Thyroid gland (tissue), 4 donors: ENCODE measurements around the gene CDR2L. TPM values are rescaled to one million over a fixed set of nuclear protein-coding genes. Genes with fewer than 3 reads are reported as not detected.

Source experiments
- DNase-seq, 2 donors: peaks; one replicate each; pipeline ENCODE4 v3.0.0-alpha.2; 2019
- H3K27ac ChIP-seq, 3 donors: fragments of 200-600 bp; sonication (generic); 1 replicate in 2 of 3; 2 replicates in 1 of 3; pipeline ENCODE4 v1.5.1; 2016 to 2019; ENCODE audit warnings: mild to moderate bottlenecking in 1 of 3, moderate library complexity in 1 of 3
- H3K27me3 ChIP-seq: fragments of 200-600 bp; sonication (generic); one replicate; pipeline ENCODE4 v1.5.1; 2019
- H3K36me3 ChIP-seq, 2 donors: fragments of 200-600 bp; sonication (generic); one replicate each; pipeline ENCODE4 v1.5.1; 2016 to 2019
- H3K4me1 ChIP-seq, 2 donors: fragments of 200-600 bp; sonication (generic); one replicate each; pipeline ENCODE4 v1.5.1; 2017 to 2019
- H3K4me3 ChIP-seq, 3 donors: fragments of 200-600 bp; sonication (generic); replicated peaks in 1 of 3; 1 replicate in 2 of 3; 2 replicates in 1 of 3; pipeline ENCODE4 v1.5.1; 2016; ENCODE audit warnings: mild to moderate bottlenecking in 1 of 3
- H3K9me3 ChIP-seq: fragments of 200-600 bp; sonication (generic); one replicate; pipeline ENCODE4 v1.5.1; 2017
- POLR2A ChIP-seq, 2 donors: fragments of 450-650 bp; IDR thresholded peaks; one replicate each; pipeline ENCODE4 v1.6.1; 2017; ENCODE audit warnings: antibody characterized with exemption in 2 of 2, mild to moderate bottlenecking in 2 of 2, moderate library complexity in 1 of 2
- whole genome bisulfite sequencing, 2 donors: methylation state at CpG; one replicate each; pipeline ENCODE4 v1.1.5; 2017; 5-methylcytosine and 5-hydroxymethylcytosine counted together
- intact Hi-C: fragments of 100-400 bp; cut with DNase I; formaldehyde crosslinking; loops from one replicate; pipeline ENCODE4 v1.15.1; 2023
- total RNA-seq, 4 donors: library from RNA; depleted of rRNA; stranded (reverse); fragments of >200 nt; gene quantifications; one replicate each; pipeline ENCODE4 v1.2.3, GENCODE V29; 2016
- TF ChIP-seq, protein P1 (sequence below), 6 experiments: fragments of 200-600 bp in 3 of 6; fragments of 450-650 bp in 3 of 6; sonication (generic) in 3 of 6; IDR thresholded peaks; one replicate each; pipeline ENCODE4 v1.5.1; 2016 to 2019; ENCODE audit warnings: antibody characterized with exemption in 6 of 6, mild to moderate bottlenecking in 2 of 6, inconsistent platforms in 1 of 6, moderate library complexity in 1 of 6

The CDR2L gene
- total RNA-seq, 4 donors from 2014 or later, result 2.6 to 9.8 (median 4.2) TPM

DNA sequence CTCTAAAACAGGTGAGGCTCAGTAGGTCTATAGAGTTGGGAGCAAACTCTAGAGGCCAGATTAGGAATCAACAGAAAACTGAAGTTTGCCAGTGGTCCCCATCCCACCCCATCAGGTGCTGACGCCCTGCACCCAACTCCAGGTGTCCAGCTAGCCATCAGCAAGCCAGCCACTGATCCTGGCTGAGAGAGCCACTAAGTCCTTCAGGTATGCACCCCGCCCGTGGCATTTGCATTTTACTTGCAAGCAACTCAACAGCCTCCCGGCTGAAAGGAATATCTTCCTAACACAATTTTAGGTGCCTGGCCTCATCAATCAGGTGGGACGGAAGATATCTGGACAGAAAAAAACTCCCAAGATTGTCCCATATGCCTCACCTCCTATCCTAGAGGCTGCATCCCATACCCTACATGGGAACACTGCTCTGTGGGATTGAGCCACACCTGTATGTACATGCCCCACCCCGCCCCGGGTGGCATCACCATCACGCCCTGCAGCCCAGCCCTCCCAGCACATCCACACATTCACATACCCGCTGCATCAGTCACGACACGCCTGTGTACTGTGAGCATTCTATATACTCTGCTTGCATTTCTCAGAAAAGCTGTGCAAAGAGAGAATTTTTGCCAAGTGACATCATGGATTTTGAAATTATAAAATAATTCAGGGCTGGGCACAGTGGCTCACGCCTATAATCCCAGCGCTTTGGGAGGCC, 43.5 kb upstream of the CDR2L start:
- TF ChIP-seq POLR2A (IDR thresholded peaks at IDR 0.05), result no peak
- TF ChIP-seq, protein P1, sequence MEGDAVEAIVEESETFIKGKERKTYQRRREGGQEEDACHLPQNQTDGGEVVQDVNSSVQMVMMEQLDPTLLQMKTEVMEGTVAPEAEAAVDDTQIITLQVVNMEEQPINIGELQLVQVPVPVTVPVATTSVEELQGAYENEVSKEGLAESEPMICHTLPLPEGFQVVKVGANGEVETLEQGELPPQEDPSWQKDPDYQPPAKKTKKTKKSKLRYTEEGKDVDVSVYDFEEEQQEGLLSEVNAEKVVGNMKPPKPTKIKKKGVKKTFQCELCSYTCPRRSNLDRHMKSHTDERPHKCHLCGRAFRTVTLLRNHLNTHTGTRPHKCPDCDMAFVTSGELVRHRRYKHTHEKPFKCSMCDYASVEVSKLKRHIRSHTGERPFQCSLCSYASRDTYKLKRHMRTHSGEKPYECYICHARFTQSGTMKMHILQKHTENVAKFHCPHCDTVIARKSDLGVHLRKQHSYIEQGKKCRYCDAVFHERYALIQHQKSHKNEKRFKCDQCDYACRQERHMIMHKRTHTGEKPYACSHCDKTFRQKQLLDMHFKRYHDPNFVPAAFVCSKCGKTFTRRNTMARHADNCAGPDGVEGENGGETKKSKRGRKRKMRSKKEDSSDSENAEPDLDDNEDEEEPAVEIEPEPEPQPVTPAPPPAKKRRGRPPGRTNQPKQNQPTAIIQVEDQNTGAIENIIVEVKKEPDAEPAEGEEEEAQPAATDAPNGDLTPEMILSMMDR (IDR thresholded peaks at IDR 0.05), result no peak
- no peaks in the 10 kb centered on the region for H3K4me1 ChIP-seq
- H3K9me3 ChIP-seq, result no peaks in the 10 kb centered on the region
- H3K4me3 ChIP-seq, result no peak overlapping the region
- WGBS, 2 donors, result 64 to 69% methylated on average over 13 of the region's 13 CpGs
- H3K27me3 ChIP-seq, result no peaks in the 10 kb centered on the region
- no peak for DNase-seq
- no peaks in the 10 kb centered on the region for H3K36me3 ChIP-seq
- no peak overlapping the region for H3K27ac ChIP-seq
- intact Hi-C loops, result no loop called here

GRCh38 chr17:74945543-74945942, 41.9 kb upstream of the CDR2L start:
- intact Hi-C loops, result no loop called here
- Histone ChIP-seq H3K4me1 (no peaks in the 10 kb centered on the region), H3K27ac (no peak overlapping the region), H3K36me3 (no peaks in the 10 kb centered on the region), H3K4me3 (no peak overlapping the region), H3K9me3 (no peaks in the 10 kb centered on the region), H3K27me3 (no peaks in the 10 kb centered on the region)
- 29 to 38% methylated on average over 6 of the region's 6 CpGs for WGBS, 2 donors
- TF ChIP-seq, protein P1 (IDR thresholded peaks at IDR 0.05), result no peak
- no peak for TF ChIP-seq POLR2A (IDR thresholded peaks at IDR 0.05)
- no peak for DNase-seq

DNA sequence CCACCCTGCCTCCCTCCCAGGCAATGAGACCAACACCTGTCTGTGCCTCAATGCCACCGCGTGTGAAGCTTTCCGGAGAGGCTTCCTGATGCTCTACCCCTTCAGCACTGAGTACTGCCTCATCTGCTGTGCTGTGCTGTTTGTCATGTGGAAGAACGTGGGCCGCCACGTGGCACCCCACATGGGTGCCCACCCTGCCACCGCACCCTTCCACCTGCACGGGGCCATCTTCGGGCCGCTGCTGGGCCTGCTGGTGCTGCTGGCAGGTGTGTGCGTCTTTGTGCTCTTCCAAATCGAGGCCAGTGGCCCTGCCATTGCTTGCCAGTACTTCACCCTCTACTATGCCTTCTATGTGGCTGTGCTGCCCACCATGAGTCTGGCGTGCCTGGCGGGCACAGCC, 40.8 kb upstream of the CDR2L start:
- Histone ChIP-seq H3K4me3 (no peak overlapping the region), H3K27ac (no peak overlapping the region), H3K9me3 (no peaks in the 10 kb centered on the region), H3K36me3 (no peaks in the 10 kb centered on the region), H3K4me1 (no peaks in the 10 kb centered on the region), H3K27me3 (no peaks in the 10 kb centered on the region)
- 80 to 83% methylated on average over 13 to 14 of the region's 14 CpGs for WGBS, 2 donors
- DNase-seq, result no peak
- TF ChIP-seq POLR2A (IDR thresholded peaks at IDR 0.05), result no peak
- TF ChIP-seq, protein P1 (IDR thresholded peaks at IDR 0.05), result no peak
- intact Hi-C loops, result no loop called here

- no peak overlapping the region for H3K27ac ChIP-seq
- intact Hi-C loops, result no loop called here
- DNase-seq, result no peak
- no peaks in the 10 kb centered on the region for H3K27me3 ChIP-seq
- WGBS, 2 donors, result 91 to 93% methylated on average over 13 to 17 of the region's 17 CpGs
- no peaks in the 10 kb centered on the region for H3K4me1 ChIP-seq
- H3K9me3 ChIP-seq, result no peaks in the 10 kb centered on the region
- H3K4me3 ChIP-seq, result no peak overlapping the region
- TF ChIP-seq, protein P1 (IDR thresholded peaks at IDR 0.05), result no peak
- TF ChIP-seq POLR2A (IDR thresholded peaks at IDR 0.05), result no peak
- no peaks in the 10 kb centered on the region for H3K36me3 ChIP-seq
Observed at GRCh38 chr17:74947041-74947754, 40.2 kb upstream of the CDR2L start.

DNA sequence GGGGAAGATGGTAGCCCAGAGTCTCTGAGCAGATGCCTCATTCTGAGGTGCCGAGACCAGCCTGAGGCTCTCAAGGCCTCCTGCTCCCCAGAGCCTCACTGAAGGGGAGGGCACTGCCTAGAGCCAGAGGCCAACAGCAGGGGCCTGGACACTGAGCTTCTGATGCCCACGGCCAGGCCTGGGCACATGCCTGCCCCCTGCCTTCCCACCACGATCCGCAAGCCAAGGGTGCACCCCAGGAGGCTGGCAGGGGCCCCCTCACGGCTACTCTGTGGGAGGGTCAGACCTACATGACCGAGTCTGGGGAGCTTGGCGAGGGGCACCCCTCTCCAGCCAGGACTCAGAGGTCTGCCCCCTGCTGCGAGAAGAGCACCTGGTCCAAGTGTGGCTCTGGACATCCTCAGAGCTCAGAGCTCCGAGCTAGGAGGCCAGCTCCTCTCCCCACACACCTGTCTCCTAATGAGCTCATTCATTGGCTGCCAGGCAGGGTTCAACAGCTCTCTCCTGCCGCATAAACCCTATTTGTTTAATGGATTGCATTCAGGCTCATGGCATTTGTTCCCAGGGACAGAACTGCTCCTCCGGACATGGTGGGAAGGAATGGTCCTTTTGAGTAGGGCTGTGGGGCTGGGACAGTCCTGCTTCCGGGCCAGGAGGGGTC, 37.8 kb upstream of the CDR2L start:
- 37 to 41% methylated on average over 5 to 6 of the region's 12 CpGs for WGBS, 2 donors
- no peak for TF ChIP-seq POLR2A (IDR thresholded peaks at IDR 0.05)
- TF ChIP-seq, protein P1 (IDR thresholded peaks at IDR 0.05), result no peak
- no peak for DNase-seq
- Histone ChIP-seq H3K9me3 (no peaks in the 10 kb centered on the region), H3K4me1 (no peaks in the 10 kb centered on the region), H3K27ac (no peak overlapping the region), H3K4me3 (no peak overlapping the region), H3K27me3 (no peaks in the 10 kb centered on the region), H3K36me3 (no peaks in the 10 kb centered on the region)
- intact Hi-C loops, result no loop called here
